Adrenal gland (tissue), 12 donors: ENCODE measurements around the gene TESK1. TPM values are rescaled to one million over a fixed set of nuclear protein-coding genes. Genes with fewer than 3 reads are reported as not detected.

Source experiments
- DNase-seq, 7 donors: peaks; one replicate each; pipeline ENCODE4 v3.0.0-alpha.2; 2019 to 2020
- H3K27ac ChIP-seq, 5 donors: fragments of 200-600 bp; sonication (generic) in 4 of 5; 1 replicate in 3 of 5; 2 replicates in 2 of 5; pipeline versions ENCODE4 v1.5.1 to v1.8.0; 2016 to 2020; ENCODE audit warnings: mild to moderate bottlenecking in 1 of 5
- H3K27me3 ChIP-seq: fragments of 200-600 bp; 2 replicates; pipeline ENCODE4 v1.8.0; 2021
- H3K36me3 ChIP-seq, 2 donors: fragments of 200-600 bp; replicated peaks in 1 of 2; 1 replicate in 1 of 2; 2 replicates in 1 of 2; pipeline versions ENCODE4 v1.5.1 to v1.8.0; 2018 to 2022
- H3K4me1 ChIP-seq, 2 donors: fragments of 200-600 bp; replicated peaks in 1 of 2; 1 replicate in 1 of 2; 2 replicates in 1 of 2; pipeline versions ENCODE4 v1.5.1 to v1.8.0; 2018 to 2021
- H3K4me3 ChIP-seq, 4 donors: fragments of 200-600 bp; sonication (generic) in 3 of 4; one replicate each; pipeline ENCODE4 v1.5.1; 2016 to 2018
- H3K9me3 ChIP-seq, 3 donors: fragments of 200-600 bp; sonication (generic) in 1 of 3; replicated peaks in 1 of 3; 1 replicate in 2 of 3; 2 replicates in 1 of 3; pipeline versions ENCODE4 v1.5.1 to v1.8.0; 2016 to 2021
- POLR2A ChIP-seq, 2 donors: fragments of 450-650 bp; IDR thresholded peaks; one replicate each; pipeline ENCODE4 v1.6.1; 2017; ENCODE audit warnings: antibody characterized with exemption in 2 of 2, mild to moderate bottlenecking in 2 of 2, moderate library complexity in 1 of 2
- WGBS, 4 donors: extraction: QIAGEN DNeasy Blood & Tissue Kit in 2 of 4; methylation state at CpG; one replicate each; pipeline versions ENCODE4 v1.1.5 to v1.1.7; 2013 to 2017; 5-methylcytosine and 5-hydroxymethylcytosine counted together
- intact Hi-C, 2 donors: fragments of 100-400 bp; cut with DNase I; formaldehyde crosslinking; loops; one replicate each; pipeline versions ENCODE4 v1.14.1 to v1.15.0; 2022 to 2023
- polyA plus RNA-seq, 3 donors: library from polyadenylated mRNA; stranded (reverse); fragments of 200-250 nt in 2 of 3; fragments of 350-450 nt in 1 of 3; fragmentation: Illumina TruSeq in 1 of 3; extraction: RNeasy Lipid Tissue Mini Kit (QIAGEN cat#74804) in 1 of 3; gene quantifications; one replicate each; pipeline ENCODE4 v1.2.3, GENCODE V29; 2013 to 2014
- total RNA-seq, 9 donors: library from RNA; depleted of rRNA in 4 of 9; stranded (reverse); fragments of >200 nt in 4 of 9; fragments of 120-200 nt in 1 of 9; fragmentation: NEBNext Ultra II Directional in 1 of 9; extraction: Animal tissue kit (Norgen Biotek cat#: 25700) in 1 of 9; gene quantifications; one replicate each; pipeline versions ENCODE4 v1.1.0 to v1.2.4, GENCODE V29; 2013 to 2023
- TF ChIP-seq, protein P1 (sequence below), 6 experiments: fragments of 450-650 bp in 4 of 6; fragments of 200-600 bp in 2 of 6; sonication (generic) in 1 of 6; IDR thresholded peaks; 1 replicate in 5 of 6; 2 replicates in 1 of 6; pipeline versions ENCODE4 v1.5.1 to v1.8.0; 2016 to 2021; ENCODE audit warnings: antibody characterized with exemption in 6 of 6, mild to moderate bottlenecking in 2 of 6, moderate library complexity in 1 of 6
- donor health status: healthy with polysubstance abuse.
- donor health status: Bipolar disorder and iron deficiency.
- donor health status: DM: yes; HTN: yes; CAD: no.
- donor health status: DM: no; HTN: no; CAD: no.
- donor health status: DM: no; HTN: no; CAD: no.
- donor health status: DM: yes; HTN: yes; CAD: no.

Gene TESK1
- total and polyA plus RNA-seq, 12 donors: 25.9 to 189 (median 65.5) TPM

DNA sequence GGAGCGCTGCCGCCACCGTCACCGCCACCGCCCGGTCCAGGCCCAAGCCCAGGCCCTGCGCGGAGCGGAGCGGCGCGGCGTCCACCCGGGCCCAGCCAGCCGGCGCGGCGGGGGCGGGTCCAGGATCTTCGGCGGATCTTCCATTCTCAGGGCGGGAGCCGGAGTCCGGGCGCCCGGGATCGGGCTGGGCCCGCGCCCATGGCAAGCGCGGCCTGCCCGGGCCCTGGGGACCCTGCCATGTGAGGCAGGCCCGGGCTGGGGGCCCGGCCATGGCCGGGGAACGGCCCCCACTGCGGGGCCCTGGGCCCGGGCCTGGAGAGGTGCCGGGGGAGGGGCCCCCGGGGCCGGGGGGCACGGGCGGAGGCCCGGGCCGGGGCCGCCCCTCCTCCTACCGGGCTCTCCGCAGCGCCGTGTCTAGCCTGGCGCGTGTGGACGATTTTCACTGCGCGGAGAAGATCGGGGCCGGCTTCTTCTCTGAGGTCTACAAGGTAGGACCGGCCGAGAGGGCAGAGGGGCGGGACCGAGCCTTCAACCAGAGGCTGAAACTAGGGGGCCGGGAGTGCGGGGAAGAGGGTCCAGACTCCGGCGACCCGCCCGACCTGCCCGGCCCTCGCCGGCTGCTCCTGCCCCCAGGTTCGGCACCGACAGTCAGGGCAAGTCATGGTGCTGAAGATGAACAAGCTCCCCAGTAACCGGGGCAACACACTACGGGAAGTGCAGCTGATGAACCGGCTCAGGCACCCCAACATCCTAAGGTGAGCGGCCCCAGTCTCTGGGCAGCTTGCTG lies 482 bp downstream of the TESK1 start:
- 0 to 1% (median 0%) methylated on average over 22 to 76 of the region's 76 CpGs for WGBS, 4 donors
- Histone ChIP-seq H3K9me3 (no peaks in the 10 kb centered on the region), H3K4me3 (peak overlapping the region; percentile 13 to 100 (median 65)), H3K27me3 (no peaks in the 10 kb centered on the region), H3K4me1 (peaks cover 13 to 23% of the 10 kb centered on the region in 2 donors), H3K36me3 (peaks cover 0 to 25% of the 10 kb centered on the region in 2 donors), H3K27ac (peak overlapping the region in 4 of 5 donors; percentile 30 to 94 (median 94))
- TF ChIP-seq, protein P1, sequence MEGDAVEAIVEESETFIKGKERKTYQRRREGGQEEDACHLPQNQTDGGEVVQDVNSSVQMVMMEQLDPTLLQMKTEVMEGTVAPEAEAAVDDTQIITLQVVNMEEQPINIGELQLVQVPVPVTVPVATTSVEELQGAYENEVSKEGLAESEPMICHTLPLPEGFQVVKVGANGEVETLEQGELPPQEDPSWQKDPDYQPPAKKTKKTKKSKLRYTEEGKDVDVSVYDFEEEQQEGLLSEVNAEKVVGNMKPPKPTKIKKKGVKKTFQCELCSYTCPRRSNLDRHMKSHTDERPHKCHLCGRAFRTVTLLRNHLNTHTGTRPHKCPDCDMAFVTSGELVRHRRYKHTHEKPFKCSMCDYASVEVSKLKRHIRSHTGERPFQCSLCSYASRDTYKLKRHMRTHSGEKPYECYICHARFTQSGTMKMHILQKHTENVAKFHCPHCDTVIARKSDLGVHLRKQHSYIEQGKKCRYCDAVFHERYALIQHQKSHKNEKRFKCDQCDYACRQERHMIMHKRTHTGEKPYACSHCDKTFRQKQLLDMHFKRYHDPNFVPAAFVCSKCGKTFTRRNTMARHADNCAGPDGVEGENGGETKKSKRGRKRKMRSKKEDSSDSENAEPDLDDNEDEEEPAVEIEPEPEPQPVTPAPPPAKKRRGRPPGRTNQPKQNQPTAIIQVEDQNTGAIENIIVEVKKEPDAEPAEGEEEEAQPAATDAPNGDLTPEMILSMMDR (IDR thresholded peaks at IDR 0.05): no peak
- TF ChIP-seq POLR2A (IDR thresholded peaks at IDR 0.05): no peak
- intact Hi-C loops: loop anchor here in 1 of 2 donors (5.0 kb wide), 1 partner anchor 42 kb away; no protein-coding TSS in a partner anchor
- peak in 4 of 7 donors; percentile 30 to 60 (median 46) for DNase-seq

DNA sequence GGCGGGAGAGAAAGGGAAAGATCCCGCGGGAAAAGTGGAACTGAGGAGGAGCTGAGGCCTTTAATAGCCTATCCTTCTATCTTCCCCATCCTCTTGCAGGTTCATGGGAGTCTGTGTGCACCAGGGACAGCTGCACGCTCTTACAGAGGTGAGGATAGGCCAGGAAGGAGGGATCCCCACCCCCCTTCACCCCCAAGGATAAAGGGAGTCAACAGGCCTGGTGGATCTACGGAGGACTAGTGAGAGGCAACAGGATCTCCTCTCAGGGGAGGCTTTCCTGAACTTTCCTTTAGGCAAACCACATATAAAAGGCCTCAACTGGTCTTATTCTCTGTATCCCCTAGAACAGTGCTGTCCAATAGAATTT lies 1.1 kb downstream of the TESK1 start:
- no peak for TF ChIP-seq POLR2A (IDR thresholded peaks at IDR 0.05)
- TF ChIP-seq, protein P1 (IDR thresholded peaks at IDR 0.05): no peak
- intact Hi-C loops: loop anchor here in 1 of 2 donors (5.0 kb wide), 1 partner anchor 41 kb away; no protein-coding TSS in a partner anchor
- Histone ChIP-seq H3K9me3 (no peaks in the 10 kb centered on the region), H3K27me3 (no peaks in the 10 kb centered on the region), H3K4me1 (peaks cover 13 to 23% of the 10 kb centered on the region in 2 donors), H3K27ac (peak overlapping the region in 2 of 5 donors; percentile 94), H3K4me3 (peak overlapping the region in 3 of 4 donors; percentile 13 to 100 (median 70)), H3K36me3 (peaks cover 0 to 25% of the 10 kb centered on the region in 2 donors)
- DNase-seq: peak in 1 of 7 donors; percentile 38
- whole genome bisulfite sequencing, 4 donors: 0 to 11% (median 5%) methylated on average over 5 of the region's 5 CpGs

DNA sequence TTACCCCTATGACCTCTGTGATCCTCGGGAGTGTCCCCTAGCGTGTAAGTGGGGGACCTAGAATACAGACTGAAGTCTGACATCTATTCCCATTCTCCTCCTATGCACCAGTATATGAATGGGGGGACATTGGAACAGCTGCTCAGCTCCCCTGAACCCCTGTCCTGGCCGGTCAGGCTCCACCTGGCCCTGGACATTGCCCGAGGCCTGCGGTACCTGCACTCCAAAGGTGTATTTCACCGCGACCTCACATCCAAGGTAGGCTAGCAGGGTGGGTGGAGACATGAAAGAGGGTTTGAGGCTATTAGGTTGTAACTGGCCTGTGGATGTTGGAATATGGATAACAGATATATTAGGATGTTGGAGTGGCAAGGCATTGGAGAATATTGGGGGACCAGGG lies 1.7 kb downstream of the TESK1 start:
- 77 to 84% (median 81%) methylated on average over 7 of the region's 7 CpGs for WGBS, 4 donors
- peak overlapping the region in 1 of 5 donors; percentile 94 for H3K27ac ChIP-seq
- TF ChIP-seq, protein P1 (IDR thresholded peaks at IDR 0.05): no peak
- no peak for TF ChIP-seq POLR2A (IDR thresholded peaks at IDR 0.05)

DNA sequence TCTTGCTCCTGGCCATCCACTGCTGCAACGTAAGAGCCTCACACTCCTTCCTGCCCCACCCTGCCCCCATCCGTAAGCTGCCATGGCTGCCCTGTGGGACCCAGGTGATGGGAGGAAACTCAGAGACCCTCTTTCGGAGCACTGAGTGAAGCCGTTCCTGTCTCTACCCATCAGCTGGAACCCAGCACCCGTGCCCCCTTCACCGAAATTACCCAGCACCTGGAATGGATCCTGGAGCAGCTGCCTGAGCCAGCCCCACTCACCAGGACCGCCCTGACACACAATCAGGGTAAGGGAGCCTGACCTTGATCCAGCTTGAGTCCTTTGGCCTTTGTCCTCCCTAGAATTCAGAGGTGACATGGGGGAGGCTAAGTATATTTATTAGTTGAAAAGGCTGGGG lies 3.2 kb downstream of the TESK1 start:
- Histone ChIP-seq H3K27me3 (no peaks in the 10 kb centered on the region), H3K36me3 (peaks cover 0 to 25% of the 10 kb centered on the region in 2 donors), H3K4me1 (peaks cover 12 to 16% of the 10 kb centered on the region in 2 donors), H3K9me3 (no peaks in the 10 kb centered on the region), H3K27ac (no peak overlapping the region), H3K4me3 (no peak overlapping the region)
- WGBS, 4 donors: 85 to 89% (median 88%) methylated on average over 5 to 7 of the region's 7 CpGs
- intact Hi-C loops: loop anchor here in 1 of 2 donors (5.0 kb wide), 1 partner anchor 39 kb away; no protein-coding TSS in a partner anchor
- TF ChIP-seq POLR2A (IDR thresholded peaks at IDR 0.05): no peak
- TF ChIP-seq, protein P1 (IDR thresholded peaks at IDR 0.05): no peak
- no peak for DNase-seq

More for the DNA sequence above, 1.7 kb downstream of the TESK1 start:
- no peaks in the 10 kb centered on the region for H3K27me3 ChIP-seq
- no peak overlapping the region for H3K4me3 ChIP-seq
- intact Hi-C loops: loop anchor here in 1 of 2 donors (5.0 kb wide), 1 partner anchor 41 kb away; no protein-coding TSS in a partner anchor
- no peaks in the 10 kb centered on the region for H3K9me3 ChIP-seq
- H3K36me3 ChIP-seq: peaks cover 0 to 25% of the 10 kb centered on the region in 2 donors
- DNase-seq: no peak
- peaks cover 13 to 23% of the 10 kb centered on the region in 2 donors for H3K4me1 ChIP-seq
